Large intestine (tissue), 3 donors: Measurements from ENCODE around the gene TTC32. TPM values are rescaled to one million over a fixed set of nuclear protein-coding genes. Genes with fewer than 3 reads are reported as not detected.

ENCODE experiments used
- DNase-seq, 2 donors: peaks; one replicate each; pipeline versions ENCODE4 v3.0.0 to v3.0.0-alpha.2; 2013
- H3K27ac ChIP-seq: one replicate; pipeline ENCODE4 v1.5.1; 2013; ENCODE audit warnings: low read length
- H3K27me3 ChIP-seq: 2 replicates; pipeline ENCODE4 v1.6.1; 2013; ENCODE audit warnings: low read length; ENCODE audit not compliant: control insufficient read depth, insufficient read depth
- H3K36me3 ChIP-seq: 2 replicates; pipeline ENCODE4 v1.6.1; 2013; ENCODE audit warnings: low read length; ENCODE audit not compliant: control insufficient read depth, insufficient read depth
- H3K4me1 ChIP-seq: one replicate; pipeline ENCODE4 v1.6.1; 2013; ENCODE audit warnings: low read length; ENCODE audit not compliant: control insufficient read depth, insufficient read depth
- H3K4me3 ChIP-seq: one replicate; pipeline ENCODE4 v1.5.1; 2013; ENCODE audit warnings: low read length
- H3K9me3 ChIP-seq: one replicate; pipeline ENCODE4 v1.6.1; 2013; ENCODE audit warnings: mild to moderate bottlenecking, low read depth, low read length, moderate library complexity; ENCODE audit not compliant: control insufficient read depth
- WGBS: methylation state at CpG from one replicate; pipeline ENCODE4 v1.1.5; 2013; ENCODE audit warnings: low lambda C conversion rate; ENCODE audit not compliant: insufficient coverage; 5-methylcytosine and 5-hydroxymethylcytosine counted together
- polyA plus RNA-seq: library from polyadenylated mRNA; unstranded; fragments of 120-200 nt; gene quantifications from one replicate; pipeline ENCODE4 v1.2.1, GENCODE V29; 2013

Gene TTC32
- polyA plus RNA-seq, 1 donor, result 24.0 TPM

GRCh38 chr2:19866771-19867170, 35.0 kb downstream of the TTC32 start:
- peak in 1 of 2 donors; percentile 25 for DNase-seq
- Histone ChIP-seq H3K9me3 (no peaks in the 10 kb centered on the region), H3K4me1 (peaks cover 15% of the 10 kb centered on the region), H3K4me3 (no peak overlapping the region), H3K36me3 (peaks cover 3% of the 10 kb centered on the region), H3K27ac (no peak overlapping the region), H3K27me3 (no peaks in the 10 kb centered on the region)
- WGBS, result no CpG with 5 or more reads among the region's 2 CpGs

- H3K27ac ChIP-seq, result no peak overlapping the region
- peaks cover under 1% of the 10 kb centered on the region for H3K36me3 ChIP-seq
- WGBS, result no CpG with 5 or more reads among the region's 2 CpGs
- peaks cover 15% of the 10 kb centered on the region for H3K4me1 ChIP-seq
- H3K27me3 ChIP-seq, result no peaks in the 10 kb centered on the region
- no peak overlapping the region for H3K4me3 ChIP-seq
- no peaks in the 10 kb centered on the region for H3K9me3 ChIP-seq
- no peak for DNase-seq
Observed at GRCh38 chr2:19865151-19865550, 36.6 kb downstream of the TTC32 start.

- WGBS, result no CpG with 5 or more reads among the region's 11 CpGs
- peaks cover 11% of the 10 kb centered on the region for H3K4me1 ChIP-seq
- H3K4me3 ChIP-seq, result no peak overlapping the region
- H3K27ac ChIP-seq, result no peak overlapping the region
- no peak for DNase-seq
- no peaks in the 10 kb centered on the region for H3K9me3 ChIP-seq
- H3K27me3 ChIP-seq, result no peaks in the 10 kb centered on the region
- H3K36me3 ChIP-seq, result no peaks in the 10 kb centered on the region
Observed at GRCh38 chr2:19864381-19864780, 37.4 kb downstream of the TTC32 start.

GRCh38 chr2:19863303-19864041, 38.3 kb downstream of the TTC32 start:
- H3K27ac ChIP-seq, result no peak overlapping the region
- peak; percentile 23 to 50 for DNase-seq
- no CpG with 5 or more reads among the region's 33 CpGs for WGBS

GRCh38 chr2:19861813-19862212, 40.0 kb downstream of the TTC32 start:
- Histone ChIP-seq H3K36me3 (no peaks in the 10 kb centered on the region), H3K27ac (no peak overlapping the region), H3K9me3 (no peaks in the 10 kb centered on the region), H3K27me3 (no peaks in the 10 kb centered on the region), H3K4me1 (no peaks in the 10 kb centered on the region), H3K4me3 (no peak overlapping the region)
- no peak for DNase-seq
- no CpG with 5 or more reads among the region's 1 CpG for WGBS

More at GRCh38 chr2:19863303-19864041, 38.3 kb downstream of the TTC32 start:
- Histone ChIP-seq H3K4me3 (no peak overlapping the region), H3K4me1 (peaks cover 7% of the 10 kb centered on the region), H3K27me3 (no peaks in the 10 kb centered on the region), H3K36me3 (no peaks in the 10 kb centered on the region), H3K9me3 (no peaks in the 10 kb centered on the region)

GRCh38 chr2:19860022-19860421, 41.8 kb downstream of the TTC32 start:
- no peak overlapping the region for H3K27ac ChIP-seq
- no peak overlapping the region for H3K4me3 ChIP-seq
- H3K27me3 ChIP-seq, result no peaks in the 10 kb centered on the region
- H3K9me3 ChIP-seq, result no peaks in the 10 kb centered on the region
- H3K4me1 ChIP-seq, result peaks cover 13% of the 10 kb centered on the region
- no peak for DNase-seq
- no peaks in the 10 kb centered on the region for H3K36me3 ChIP-seq
- no CpG with 5 or more reads among the region's 6 CpGs for WGBS

GRCh38 chr2:19859565-19859964, 42.2 kb downstream of the TTC32 start:
- WGBS, result 40% methylated on average over 1 of the region's 11 CpGs
- Histone ChIP-seq H3K36me3 (no peaks in the 10 kb centered on the region), H3K4me1 (peaks cover 18% of the 10 kb centered on the region), H3K9me3 (no peaks in the 10 kb centered on the region), H3K27ac (no peak overlapping the region), H3K4me3 (no peak overlapping the region), H3K27me3 (no peaks in the 10 kb centered on the region)
- DNase-seq, result no peak

GRCh38 chr2:19857806-19858205, 44.0 kb downstream of the TTC32 start:
- no peak overlapping the region for H3K4me3 ChIP-seq
- no peak for DNase-seq
- no peaks in the 10 kb centered on the region for H3K9me3 ChIP-seq
- H3K27ac ChIP-seq, result no peak overlapping the region
- WGBS, result no CpG with 5 or more reads among the region's 15 CpGs
- peaks cover 21% of the 10 kb centered on the region for H3K4me1 ChIP-seq
- no peaks in the 10 kb centered on the region for H3K27me3 ChIP-seq
- H3K36me3 ChIP-seq, result no peaks in the 10 kb centered on the region

- no CpG with 5 or more reads among the region's 7 CpGs for WGBS
- no peak for DNase-seq
- Histone ChIP-seq H3K27ac (no peak overlapping the region), H3K27me3 (no peaks in the 10 kb centered on the region), H3K9me3 (no peaks in the 10 kb centered on the region), H3K36me3 (no peaks in the 10 kb centered on the region), H3K4me1 (peaks cover 21% of the 10 kb centered on the region), H3K4me3 (no peak overlapping the region)
Observed at GRCh38 chr2:19857100-19857499, 44.7 kb downstream of the TTC32 start.

GRCh38 chr2:19855542-19856431, 46.0 kb downstream of the TTC32 start:
- WGBS, result 60% methylated on average over 2 of the region's 15 CpGs
- DNase-seq, result peak; percentile 25 to 55
- peaks cover 21% of the 10 kb centered on the region for H3K4me1 ChIP-seq
- H3K4me3 ChIP-seq, result no peak overlapping the region
- no peaks in the 10 kb centered on the region for H3K27me3 ChIP-seq
- peak overlapping the region; percentile 53 for H3K27ac ChIP-seq
- no peaks in the 10 kb centered on the region for H3K9me3 ChIP-seq
- no peaks in the 10 kb centered on the region for H3K36me3 ChIP-seq
